Suprapubic skin (tissue), 4 donors: Measurements from ENCODE around the gene PLA2G1B. TPM values are rescaled to one million over a fixed set of nuclear protein-coding genes. Genes with fewer than 3 reads are reported as not detected.
A peak's percentile ranks its signal among the peaks of the same experiment; 100 is the strongest.

Source experiments
- DNase-seq, 2 donors: peaks; one replicate each; pipeline ENCODE4 v3.0.0-alpha.2; 2019; ENCODE audit warnings: low spot score in 2 of 2
- H3K27ac ChIP-seq: fragments of 200-600 bp; sonication (generic); one replicate; pipeline ENCODE4 v1.5.1; 2019
- H3K27me3 ChIP-seq: fragments of 200-600 bp; sonication (generic); one replicate; pipeline ENCODE4 v1.5.1; 2019
- H3K36me3 ChIP-seq: fragments of 200-600 bp; sonication (generic); one replicate; pipeline ENCODE4 v1.5.1; 2019
- H3K4me1 ChIP-seq: fragments of 200-600 bp; sonication (generic); one replicate; pipeline ENCODE4 v1.5.1; 2019
- H3K4me3 ChIP-seq: fragments of 200-600 bp; sonication (generic); one replicate; pipeline ENCODE4 v1.5.1; 2019; ENCODE audit warnings: mild to moderate bottlenecking
- H3K9me3 ChIP-seq: fragments of 200-600 bp; sonication (generic); one replicate; pipeline ENCODE4 v1.5.1; 2019
- EP300 ChIP-seq: sonication (generic); formaldehyde crosslinking; IDR thresholded peaks from one replicate; pipeline ENCODE4 v1.6.1; 2017; ENCODE audit warnings: antibody characterized with exemption
- POLR2A ChIP-seq, 2 donors: fragments of 450-650 bp; IDR thresholded peaks; one replicate each; pipeline ENCODE4 v1.6.1; 2017; ENCODE audit warnings: antibody characterized with exemption in 2 of 2, mild to moderate bottlenecking in 2 of 2, moderate library complexity in 2 of 2
- POLR2AphosphoS5 ChIP-seq, 3 donors: sonication (generic); formaldehyde crosslinking; IDR thresholded peaks; one replicate each; pipeline ENCODE4 v1.6.1; 2017; ENCODE audit warnings: antibody characterized with exemption in 3 of 3
- WGBS: methylation state at CpG from one replicate; pipeline ENCODE4 v1.1.5; 2018; 5-methylcytosine and 5-hydroxymethylcytosine counted together
- total RNA-seq, 4 donors: library from RNA; depleted of rRNA; stranded (reverse); fragments of >200 nt; gene quantifications; one replicate each; pipeline ENCODE4 v1.1.0, GENCODE V29; 2016
- TF ChIP-seq, protein P1 (sequence below), 2 donors: fragments of 200-600 bp in 1 of 2; fragments of 450-650 bp in 1 of 2; sonication (generic) in 1 of 2; IDR thresholded peaks; one replicate each; pipeline ENCODE4 v1.5.1; 2016 to 2019; ENCODE audit warnings: antibody characterized with exemption in 2 of 2, mild to moderate bottlenecking in 1 of 2, moderate library complexity in 1 of 2

Gene PLA2G1B
- total RNA-seq, 4 donors from 2014 or later = not detected

- 50% methylated on average over 9 of the region's 10 CpGs for WGBS
- H3K9me3 ChIP-seq = no peaks in the 10 kb centered on the region
- H3K36me3 ChIP-seq = no peaks in the 10 kb centered on the region
- peaks cover 62% of the 10 kb centered on the region for H3K27me3 ChIP-seq
- DNase-seq = no peak
- H3K27ac ChIP-seq = no peak overlapping the region
- H3K4me1 ChIP-seq = peaks cover 19% of the 10 kb centered on the region
- peak overlapping the region; percentile 60 for H3K4me3 ChIP-seq
- no peak for TF ChIP-seq POLR2A (IDR thresholded peaks at IDR 0.05)
- TF ChIP-seq POLR2AphosphoS5 (IDR thresholded peaks at IDR 0.05) = no peak
- no peak for TF ChIP-seq EP300
- TF ChIP-seq, protein P1, sequence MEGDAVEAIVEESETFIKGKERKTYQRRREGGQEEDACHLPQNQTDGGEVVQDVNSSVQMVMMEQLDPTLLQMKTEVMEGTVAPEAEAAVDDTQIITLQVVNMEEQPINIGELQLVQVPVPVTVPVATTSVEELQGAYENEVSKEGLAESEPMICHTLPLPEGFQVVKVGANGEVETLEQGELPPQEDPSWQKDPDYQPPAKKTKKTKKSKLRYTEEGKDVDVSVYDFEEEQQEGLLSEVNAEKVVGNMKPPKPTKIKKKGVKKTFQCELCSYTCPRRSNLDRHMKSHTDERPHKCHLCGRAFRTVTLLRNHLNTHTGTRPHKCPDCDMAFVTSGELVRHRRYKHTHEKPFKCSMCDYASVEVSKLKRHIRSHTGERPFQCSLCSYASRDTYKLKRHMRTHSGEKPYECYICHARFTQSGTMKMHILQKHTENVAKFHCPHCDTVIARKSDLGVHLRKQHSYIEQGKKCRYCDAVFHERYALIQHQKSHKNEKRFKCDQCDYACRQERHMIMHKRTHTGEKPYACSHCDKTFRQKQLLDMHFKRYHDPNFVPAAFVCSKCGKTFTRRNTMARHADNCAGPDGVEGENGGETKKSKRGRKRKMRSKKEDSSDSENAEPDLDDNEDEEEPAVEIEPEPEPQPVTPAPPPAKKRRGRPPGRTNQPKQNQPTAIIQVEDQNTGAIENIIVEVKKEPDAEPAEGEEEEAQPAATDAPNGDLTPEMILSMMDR (IDR thresholded peaks at IDR 0.05) = no peak
Measured at GRCh38 chr12:120367233-120367923, 39.8 kb upstream of the PLA2G1B start.

GRCh38 chr12:120366845-120367232 lies 39.3 kb upstream of the PLA2G1B start:
- no peaks in the 10 kb centered on the region for H3K9me3 ChIP-seq
- no peak overlapping the region for H3K4me3 ChIP-seq
- H3K36me3 ChIP-seq = no peaks in the 10 kb centered on the region
- H3K4me1 ChIP-seq = peaks cover 20% of the 10 kb centered on the region
- no peak overlapping the region for H3K27ac ChIP-seq
- H3K27me3 ChIP-seq = peaks cover 60% of the 10 kb centered on the region
- no peak for DNase-seq
- WGBS = 80% methylated on average over 7 of the region's 7 CpGs
- TF ChIP-seq, protein P1 (IDR thresholded peaks at IDR 0.05) = no peak
- TF ChIP-seq POLR2AphosphoS5 (IDR thresholded peaks at IDR 0.05) (no peak), POLR2A (IDR thresholded peaks at IDR 0.05) (no peak), EP300 (no peak)

GRCh38 chr12:120366341-120366705 lies 38.7 kb upstream of the PLA2G1B start:
- no peaks in the 10 kb centered on the region for H3K9me3 ChIP-seq
- peaks cover 62% of the 10 kb centered on the region for H3K27me3 ChIP-seq
- H3K27ac ChIP-seq = no peak overlapping the region
- DNase-seq = no peak
- no peak overlapping the region for H3K4me3 ChIP-seq
- H3K4me1 ChIP-seq = peaks cover 25% of the 10 kb centered on the region
- WGBS = 79% methylated on average over 7 of the region's 7 CpGs
- H3K36me3 ChIP-seq = no peaks in the 10 kb centered on the region
- TF ChIP-seq POLR2A (IDR thresholded peaks at IDR 0.05) (no peak), POLR2AphosphoS5 (IDR thresholded peaks at IDR 0.05) (no peak), EP300 (no peak)
- TF ChIP-seq, protein P1 (IDR thresholded peaks at IDR 0.05) = no peak

DNA sequence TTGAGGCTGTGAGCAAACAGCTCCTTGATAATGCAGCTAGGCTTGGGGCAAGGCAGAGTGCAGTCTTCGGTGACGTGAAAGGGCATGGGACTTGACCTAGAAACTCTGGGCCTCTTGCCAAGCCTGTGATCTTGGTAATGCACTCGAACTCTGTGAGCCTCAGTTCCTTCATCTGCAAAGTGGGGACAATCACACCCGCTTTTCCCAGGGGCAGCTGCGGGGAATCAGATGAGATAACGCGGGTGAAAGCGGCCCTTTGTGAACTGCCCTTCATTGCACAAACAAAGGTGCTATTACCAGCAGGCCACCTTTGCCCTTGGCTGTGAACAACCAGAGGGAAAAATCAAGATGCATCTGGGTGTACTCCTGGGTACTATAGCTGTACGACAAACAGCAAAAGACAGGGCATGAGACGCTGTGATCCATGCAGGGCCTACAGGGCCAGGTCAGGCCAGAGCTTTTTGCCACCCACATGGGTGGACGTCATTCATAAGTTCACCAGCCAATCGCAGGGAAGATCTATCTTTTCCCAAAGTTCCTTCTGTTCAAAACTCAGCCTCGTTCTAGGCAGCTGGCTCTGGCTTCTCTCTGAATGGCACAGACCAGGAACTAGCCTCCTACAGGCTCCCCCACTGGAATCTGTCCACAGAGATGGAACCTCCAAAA lies 38.2 kb upstream of the PLA2G1B start:
- no peak for DNase-seq
- peaks cover 59% of the 10 kb centered on the region for H3K27me3 ChIP-seq
- WGBS = 68% methylated on average over 12 of the region's 13 CpGs

DNA sequence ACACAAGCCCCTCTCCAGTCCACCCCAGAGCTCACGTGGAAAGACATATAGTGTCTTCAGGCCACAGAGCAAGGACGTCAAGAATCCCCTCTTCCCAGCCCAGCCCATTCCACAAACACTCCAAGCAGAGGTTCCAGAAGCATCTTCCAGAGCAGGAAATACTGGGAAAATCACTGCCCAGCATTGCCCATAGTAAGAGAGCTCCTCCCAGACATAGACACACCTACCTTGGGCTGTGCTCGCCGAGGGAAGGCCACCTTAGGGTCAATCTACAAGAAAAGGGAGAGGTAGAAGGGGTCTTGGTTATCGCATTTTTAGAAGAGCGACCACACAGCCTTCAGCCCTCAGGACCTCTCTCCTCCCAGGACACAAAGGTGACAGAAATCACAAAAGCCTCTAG lies 36.9 kb upstream of the PLA2G1B start:
- peaks cover 46% of the 10 kb centered on the region for H3K27me3 ChIP-seq
- DNase-seq = no peak
- no peak for TF ChIP-seq EP300
- no peak overlapping the region for H3K27ac ChIP-seq
- peaks cover 20% of the 10 kb centered on the region for H3K4me1 ChIP-seq
- H3K4me3 ChIP-seq = no peak overlapping the region
- H3K36me3 ChIP-seq = no peaks in the 10 kb centered on the region
- 69% methylated on average over 6 of the region's 6 CpGs for WGBS
- no peaks in the 10 kb centered on the region for H3K9me3 ChIP-seq

More for the DNA sequence above, 38.2 kb upstream of the PLA2G1B start:
- Histone ChIP-seq H3K4me3 (no peak overlapping the region), H3K4me1 (peaks cover 25% of the 10 kb centered on the region), H3K36me3 (no peaks in the 10 kb centered on the region), H3K9me3 (no peaks in the 10 kb centered on the region), H3K27ac (no peak overlapping the region)
- TF ChIP-seq POLR2AphosphoS5 (IDR thresholded peaks at IDR 0.05) = no peak
- TF ChIP-seq, protein P1 (IDR thresholded peaks at IDR 0.05) = no peak
- no peak for TF ChIP-seq EP300
- TF ChIP-seq POLR2A (IDR thresholded peaks at IDR 0.05) = no peak
